ENCODE data around the gene FNDC10. TPM values are rescaled to one million over a fixed set of nuclear protein-coding genes. Genes with fewer than 3 reads are reported as not detected.

The FNDC10 gene
- total RNA-seq, 6 experiments from 2014 or later, result 1.6 to 4.0 (median 2.0) TPM

DNA sequence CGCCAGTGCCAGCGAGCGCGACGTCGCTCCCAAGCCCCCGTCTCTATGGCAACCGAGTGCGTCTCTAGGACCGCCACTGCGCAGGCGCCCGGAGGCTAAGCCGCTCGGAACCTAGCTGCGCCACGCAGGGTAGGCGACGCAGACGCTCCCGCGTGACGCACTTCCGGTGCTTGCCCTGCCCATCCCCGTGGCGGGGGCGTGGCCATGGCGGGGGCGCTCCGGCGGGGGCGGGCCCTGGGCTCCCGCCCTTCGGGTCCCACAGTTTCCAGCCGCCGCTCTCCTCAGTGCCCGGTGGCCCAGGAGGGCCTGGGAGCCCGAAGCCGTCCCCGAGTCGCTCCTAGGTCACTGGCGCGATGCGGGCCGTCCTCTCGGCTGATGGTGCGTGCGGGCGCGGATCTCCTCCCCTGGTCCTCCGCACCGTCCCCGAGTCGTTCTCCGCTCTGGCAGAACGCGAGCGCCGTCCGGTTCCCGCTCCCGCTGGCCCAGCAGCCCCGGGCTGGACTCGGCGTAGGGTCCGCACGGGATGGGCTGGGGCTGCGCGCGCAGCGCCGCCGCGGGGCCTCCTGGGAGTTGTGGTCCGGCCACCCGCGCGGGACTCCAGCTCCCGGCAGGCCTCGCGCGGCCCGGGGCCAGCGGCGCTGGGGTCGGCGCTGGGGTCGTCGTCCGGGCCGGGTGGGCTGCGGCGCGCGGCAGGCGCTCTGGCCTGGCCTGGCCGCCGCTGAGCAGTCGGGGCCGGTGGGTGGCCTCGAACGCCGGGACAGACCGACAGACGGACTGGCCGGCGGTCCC, 15.5 kb upstream of the FNDC10 start, which contains the start of gene MIB2:
MIB2 (plus strand) TSS at position 245 of the 789 bp plus-strand sequence. CDS start 7,953 bp downstream, outside the sequence.
- Mint-ChIP-seq H3K4me1 (ENCODE audit: low read depth) (peaks cover 21% of the 10 kb centered on the region), H3K9me3 (no peaks in the 10 kb centered on the region), H3K36me3 (ENCODE audit: low read depth) (peaks cover 12% of the 10 kb centered on the region; the same call in 1 of the 2 replicates), H3K27ac (peak within 1 kb of the TSS; percentile 89), H3K27me3 (ENCODE audit: insufficient read depth) (peaks cover 3% of the 10 kb centered on the region), H3K4me3 (peak within 1 kb of the TSS; percentile 97)
- TF ChIP-seq, protein P1, sequence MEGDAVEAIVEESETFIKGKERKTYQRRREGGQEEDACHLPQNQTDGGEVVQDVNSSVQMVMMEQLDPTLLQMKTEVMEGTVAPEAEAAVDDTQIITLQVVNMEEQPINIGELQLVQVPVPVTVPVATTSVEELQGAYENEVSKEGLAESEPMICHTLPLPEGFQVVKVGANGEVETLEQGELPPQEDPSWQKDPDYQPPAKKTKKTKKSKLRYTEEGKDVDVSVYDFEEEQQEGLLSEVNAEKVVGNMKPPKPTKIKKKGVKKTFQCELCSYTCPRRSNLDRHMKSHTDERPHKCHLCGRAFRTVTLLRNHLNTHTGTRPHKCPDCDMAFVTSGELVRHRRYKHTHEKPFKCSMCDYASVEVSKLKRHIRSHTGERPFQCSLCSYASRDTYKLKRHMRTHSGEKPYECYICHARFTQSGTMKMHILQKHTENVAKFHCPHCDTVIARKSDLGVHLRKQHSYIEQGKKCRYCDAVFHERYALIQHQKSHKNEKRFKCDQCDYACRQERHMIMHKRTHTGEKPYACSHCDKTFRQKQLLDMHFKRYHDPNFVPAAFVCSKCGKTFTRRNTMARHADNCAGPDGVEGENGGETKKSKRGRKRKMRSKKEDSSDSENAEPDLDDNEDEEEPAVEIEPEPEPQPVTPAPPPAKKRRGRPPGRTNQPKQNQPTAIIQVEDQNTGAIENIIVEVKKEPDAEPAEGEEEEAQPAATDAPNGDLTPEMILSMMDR (IDR thresholded peaks at IDR 0.05), result no peak
- peak; percentile 93 for DNase-seq

DNA sequence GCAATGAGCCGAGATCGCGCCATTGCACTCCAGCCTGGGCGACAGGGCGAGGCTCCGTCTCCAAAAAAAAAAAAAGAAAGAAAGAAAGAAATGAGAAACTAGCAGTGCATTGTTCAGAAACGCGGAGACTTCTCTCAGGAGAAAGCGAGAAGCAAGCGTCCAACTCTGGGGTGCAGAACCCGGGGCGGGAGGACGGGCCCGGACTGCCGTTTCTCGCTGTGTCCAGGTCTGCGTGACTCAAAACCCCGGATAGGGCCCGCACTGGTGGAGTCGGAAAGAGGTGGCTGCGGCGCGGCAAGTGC, 15.0 kb upstream of the FNDC10 start:
- peaks cover 21% of the 10 kb centered on the region for H3K4me1 Mint-ChIP-seq (ENCODE audit: low read depth)
- peaks cover 3% of the 10 kb centered on the region for H3K27me3 Mint-ChIP-seq (ENCODE audit: insufficient read depth)
- DNase-seq, result no peak
- H3K36me3 Mint-ChIP-seq (ENCODE audit: low read depth), result peaks cover 12% of the 10 kb centered on the region; the same call in 1 of the 2 replicates
- peak overlapping the region; percentile 97 for H3K4me3 Mint-ChIP-seq
- no peaks in the 10 kb centered on the region for H3K9me3 Mint-ChIP-seq
- TF ChIP-seq, protein P1 (IDR thresholded peaks at IDR 0.05), result no peak
- peak overlapping the region; percentile 83 for H3K27ac Mint-ChIP-seq

DNA sequence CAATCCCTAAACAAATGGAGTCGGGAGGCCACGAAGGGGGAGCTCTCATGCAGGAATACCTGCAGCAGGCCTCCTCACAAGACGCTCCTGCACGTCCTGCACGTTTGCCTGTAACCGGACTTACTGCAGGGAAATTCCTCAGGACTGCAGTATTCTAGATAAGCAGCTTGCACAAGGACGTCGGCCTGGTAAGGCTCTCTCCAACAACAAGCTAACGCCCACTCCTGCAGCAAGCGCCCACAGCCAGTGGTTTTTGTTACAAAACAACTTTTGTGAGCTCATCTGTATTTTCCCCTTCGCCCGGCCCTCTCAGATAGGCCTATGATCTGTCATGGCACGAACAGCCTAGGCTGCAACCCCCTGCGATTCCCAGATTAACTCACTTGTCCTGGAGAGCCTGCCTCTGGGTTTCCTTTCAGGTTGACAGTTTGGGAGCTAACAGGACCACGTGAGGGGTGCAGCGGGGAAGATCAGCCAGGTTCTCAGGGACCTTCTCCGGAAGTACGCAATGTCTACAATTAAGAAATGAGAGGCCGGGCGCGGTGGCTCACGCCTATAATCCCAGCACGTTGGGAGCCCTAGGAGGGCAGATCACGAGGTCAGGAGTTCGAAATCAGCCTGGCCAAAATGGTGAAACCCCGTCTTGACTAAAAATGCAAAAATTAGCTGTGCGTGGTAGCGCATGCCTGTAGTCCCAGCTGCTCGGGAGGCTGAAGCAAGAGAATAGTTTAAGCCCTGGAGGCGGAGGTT, 14.4 kb upstream of the FNDC10 start:
- H3K9me3 Mint-ChIP-seq, result no peaks in the 10 kb centered on the region
- TF ChIP-seq, protein P1 (IDR thresholded peaks at IDR 0.05), result no peak

DNA sequence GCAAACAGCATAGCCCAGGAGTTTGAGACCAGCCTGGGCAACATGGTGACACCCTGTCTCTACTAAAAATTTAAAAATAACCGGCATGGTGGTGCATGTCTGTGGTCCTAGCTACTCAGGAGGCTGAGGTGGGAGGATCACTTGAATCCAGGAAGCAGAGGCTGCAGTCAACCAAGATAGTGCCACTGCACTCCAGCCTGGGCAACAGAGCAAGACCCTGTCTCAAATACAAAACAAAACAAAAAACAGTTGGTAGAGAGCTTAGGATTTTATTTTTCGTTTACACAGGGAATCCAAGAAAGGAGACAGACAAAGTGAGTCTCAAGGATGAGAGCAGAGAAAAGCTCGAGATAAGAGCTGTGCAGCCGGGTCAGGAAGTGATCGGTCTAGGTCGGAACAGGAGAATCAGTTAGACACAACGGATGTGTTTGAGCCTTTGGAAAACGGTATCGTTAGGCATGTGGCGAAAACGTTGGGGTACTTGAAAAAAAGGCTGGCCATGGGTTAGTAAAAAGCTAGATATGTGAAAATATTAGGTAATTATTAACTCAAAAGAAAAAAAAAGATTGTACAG, 13.7 kb upstream of the FNDC10 start:
- peaks cover 12% of the 10 kb centered on the region; the same call in 1 of the 2 replicates for H3K36me3 Mint-ChIP-seq (ENCODE audit: low read depth)
- no peaks in the 10 kb centered on the region for H3K9me3 Mint-ChIP-seq
- peak overlapping the region; percentile 40; the same call in 1 of the 2 replicates for H3K27ac Mint-ChIP-seq
- H3K4me3 Mint-ChIP-seq, result peak overlapping the region; percentile 97
- H3K4me1 Mint-ChIP-seq (ENCODE audit: low read depth), result peaks cover 21% of the 10 kb centered on the region
- peaks cover 1% of the 10 kb centered on the region for H3K27me3 Mint-ChIP-seq (ENCODE audit: insufficient read depth)
- TF ChIP-seq, protein P1 (IDR thresholded peaks at IDR 0.05), result no peak
- DNase-seq, result no peak

More for the DNA sequence above, 14.4 kb upstream of the FNDC10 start:
- peaks cover 21% of the 10 kb centered on the region for H3K4me1 Mint-ChIP-seq (ENCODE audit: low read depth)
- peak; percentile 11 for DNase-seq
- peaks cover 12% of the 10 kb centered on the region; the same call in 1 of the 2 replicates for H3K36me3 Mint-ChIP-seq (ENCODE audit: low read depth)
- H3K27me3 Mint-ChIP-seq (ENCODE audit: insufficient read depth), result peaks cover 3% of the 10 kb centered on the region
- H3K27ac Mint-ChIP-seq, result peak overlapping the region; percentile 83
- H3K4me3 Mint-ChIP-seq, result peak overlapping the region; percentile 97

DNA sequence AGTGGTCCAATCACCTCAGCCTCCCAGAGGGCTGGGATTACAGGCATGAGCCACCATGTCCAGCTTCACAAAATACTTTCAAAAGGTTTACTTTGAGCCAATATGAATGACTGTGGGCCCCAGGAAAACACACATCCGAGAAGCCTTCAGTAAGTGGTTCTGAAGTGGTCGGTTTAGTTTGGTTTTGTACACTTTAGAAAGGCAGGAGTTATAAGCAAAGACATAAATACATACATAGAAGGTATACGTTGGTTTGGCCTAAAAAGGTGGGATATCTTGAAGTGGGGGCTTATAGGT, 12.1 kb upstream of the FNDC10 start:
- Mint-ChIP-seq H3K27ac (no peak overlapping the region), H3K27me3 (ENCODE audit: insufficient read depth) (peaks cover 1% of the 10 kb centered on the region), H3K9me3 (no peaks in the 10 kb centered on the region), H3K36me3 (ENCODE audit: low read depth) (peaks cover 7% of the 10 kb centered on the region; the same call in 1 of the 2 replicates), H3K4me3 (no peak overlapping the region), H3K4me1 (ENCODE audit: low read depth) (peaks cover 16% of the 10 kb centered on the region)
- TF ChIP-seq, protein P1 (IDR thresholded peaks at IDR 0.05), result no peak
- no peak for DNase-seq
